ENCODE results near the gene EHD4.

EHD4 gene

GRCh38 chr15:41943543-41944312 lies 28.6 kb downstream of the EHD4 start:
- H3K27ac ChIP-seq, result peak overlapping the region; percentile 71

GRCh38 chr15:41942886-41943285 lies 29.5 kb downstream of the EHD4 start:
- no peak for DNase-seq (ENCODE audit: low read depth, low spot score)
- no peak overlapping the region for H3K27ac ChIP-seq

More at GRCh38 chr15:41943543-41944312, 28.6 kb downstream of the EHD4 start:
- DNase-seq (ENCODE audit: low read depth, low spot score), result no peak

GRCh38 chr15:41941644-41942415 lies 30.5 kb downstream of the EHD4 start:
- DNase-seq (ENCODE audit: low read depth, low spot score), result no peak
- H3K27ac ChIP-seq, result peak overlapping the region; percentile 92

- peak; percentile 87 for DNase-seq (ENCODE audit: low read depth, low spot score)
- H3K27ac ChIP-seq, result peak overlapping the region; percentile 92
Measured at GRCh38 chr15:41940441-41940857, 31.9 kb downstream of the EHD4 start.

- peak overlapping the region; percentile 92 for H3K27ac ChIP-seq
- DNase-seq (ENCODE audit: low read depth, low spot score), result no peak
Measured at GRCh38 chr15:41939986-41940385, 32.4 kb downstream of the EHD4 start.

GRCh38 chr15:41937568-41937923 lies 34.8 kb downstream of the EHD4 start:
- no peak overlapping the region for H3K27ac ChIP-seq
- DNase-seq (ENCODE audit: low read depth, low spot score), result no peak

- no peak overlapping the region for H3K27ac ChIP-seq
- no peak for DNase-seq (ENCODE audit: low read depth, low spot score)
Measured at GRCh38 chr15:41936649-41937567, 35.4 kb downstream of the EHD4 start.

GRCh38 chr15:41936155-41936554 lies 36.2 kb downstream of the EHD4 start:
- no peak for DNase-seq (ENCODE audit: low read depth, low spot score)
- peak overlapping the region; percentile 86 for H3K27ac ChIP-seq

GRCh38 chr15:41935566-41936020 lies 36.8 kb downstream of the EHD4 start:
- no peak for DNase-seq (ENCODE audit: low read depth, low spot score)
- H3K27ac ChIP-seq, result peak overlapping the region; percentile 86

GRCh38 chr15:41934843-41935242 lies 37.5 kb downstream of the EHD4 start:
- no peak for DNase-seq (ENCODE audit: low read depth, low spot score)

GRCh38 chr15:41933771-41934170 lies 38.6 kb downstream of the EHD4 start:
- peak overlapping the region; percentile 86 for H3K27ac ChIP-seq
- peak; percentile 46 for DNase-seq (ENCODE audit: low read depth, low spot score)

More at GRCh38 chr15:41934843-41935242, 37.5 kb downstream of the EHD4 start:
- H3K27ac ChIP-seq, result peak overlapping the region; percentile 86

GRCh38 chr15:41933326-41933725 lies 39.0 kb downstream of the EHD4 start:
- no peak for DNase-seq (ENCODE audit: low read depth, low spot score)
- H3K27ac ChIP-seq, result peak overlapping the region; percentile 86

GRCh38 chr15:41932511-41933289 lies 39.7 kb downstream of the EHD4 start:
- peak overlapping the region; percentile 86 for H3K27ac ChIP-seq
- DNase-seq (ENCODE audit: low read depth, low spot score), result no peak

GRCh38 chr15:41932101-41932500 lies 40.3 kb downstream of the EHD4 start:
- DNase-seq (ENCODE audit: low read depth, low spot score), result no peak
- no peak overlapping the region for H3K27ac ChIP-seq

GRCh38 chr15:41930867-41931222 lies 41.5 kb downstream of the EHD4 start:
- H3K27ac ChIP-seq, result peak overlapping the region; percentile 59
- DNase-seq (ENCODE audit: low read depth, low spot score), result no peak

- H3K27ac ChIP-seq, result peak overlapping the region; percentile 59
- peak; percentile 49 for DNase-seq (ENCODE audit: low read depth, low spot score)
Measured at GRCh38 chr15:41930221-41930866, 42.0 kb downstream of the EHD4 start.

GRCh38 chr15:41928637-41929620 lies 43.4 kb downstream of the EHD4 start:
- DNase-seq (ENCODE audit: low read depth, low spot score), result no peak
- H3K27ac ChIP-seq, result no peak overlapping the region

- H3K27ac ChIP-seq, result no peak overlapping the region
- DNase-seq (ENCODE audit: low read depth, low spot score), result no peak
Measured at GRCh38 chr15:41928100-41928499, 44.3 kb downstream of the EHD4 start.

Measured in epithelial cell of prostate (primary cell).